NCI-H128 (cell line): ENCODE data around the gene PIEZO1.

Source experiments
- DNase-seq: peaks from one replicate; lab custom pipeline; 2025; ENCODE audit not compliant: unreplicated experiment; lab: John Stamatoyannopoulos, UW

PIEZO1 gene

GRCh38 chr16:88768071-88768783, 16.8 kb downstream of the PIEZO1 start:
- DNase-seq = no peak

- no peak for DNase-seq
Measured at GRCh38 chr16:88767546-88768070, 17.4 kb downstream of the PIEZO1 start.

DNA sequence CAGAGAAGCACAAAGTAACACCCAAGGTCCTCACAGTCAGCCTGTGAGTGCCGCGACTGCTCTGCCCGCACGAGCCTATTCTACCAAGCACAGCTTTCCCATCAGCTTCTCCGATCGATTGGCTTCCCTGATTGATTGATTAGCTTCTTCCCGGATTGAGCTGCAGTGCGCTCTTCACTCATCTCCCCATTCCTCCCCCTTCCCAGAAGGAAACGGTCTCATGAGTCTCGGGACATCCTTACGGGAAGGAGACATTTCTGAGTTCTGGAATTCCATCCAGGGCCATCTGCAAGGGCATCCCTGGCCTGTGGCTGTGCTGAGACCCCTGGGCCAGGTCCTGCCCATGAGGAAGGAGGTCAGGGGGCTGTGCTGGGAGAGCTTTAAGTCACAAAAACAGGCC, 18.0 kb downstream of the PIEZO1 start:
- no peak for DNase-seq

- DNase-seq = no peak
Measured at GRCh38 chr16:88764913-88765349, 20.1 kb downstream of the PIEZO1 start.

DNA sequence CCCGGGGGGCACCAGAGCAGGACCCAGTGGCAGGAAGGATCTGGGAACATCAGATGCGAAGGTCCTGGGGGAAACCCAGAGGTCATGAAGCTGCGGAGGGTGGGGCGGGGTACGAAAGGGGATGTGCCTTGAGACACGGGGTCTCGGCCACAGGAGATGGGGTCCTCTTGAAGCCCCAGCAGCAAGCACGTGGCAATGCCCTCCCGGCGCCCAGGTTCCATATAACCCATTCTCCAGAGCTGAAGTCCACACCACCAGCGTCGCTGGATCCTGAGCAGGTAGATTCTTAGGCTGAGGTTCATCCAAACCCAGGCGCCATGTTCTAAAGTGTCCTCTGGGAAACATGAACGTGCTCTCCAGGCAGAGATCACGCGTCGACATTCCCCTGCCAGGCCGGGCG, 20.9 kb downstream of the PIEZO1 start:
- DNase-seq = no peak

GRCh38 chr16:88763502-88764053, 21.4 kb downstream of the PIEZO1 start:
- DNase-seq = no peak

GRCh38 chr16:88762941-88763340, 22.1 kb downstream of the PIEZO1 start:
- DNase-seq = no peak

DNA sequence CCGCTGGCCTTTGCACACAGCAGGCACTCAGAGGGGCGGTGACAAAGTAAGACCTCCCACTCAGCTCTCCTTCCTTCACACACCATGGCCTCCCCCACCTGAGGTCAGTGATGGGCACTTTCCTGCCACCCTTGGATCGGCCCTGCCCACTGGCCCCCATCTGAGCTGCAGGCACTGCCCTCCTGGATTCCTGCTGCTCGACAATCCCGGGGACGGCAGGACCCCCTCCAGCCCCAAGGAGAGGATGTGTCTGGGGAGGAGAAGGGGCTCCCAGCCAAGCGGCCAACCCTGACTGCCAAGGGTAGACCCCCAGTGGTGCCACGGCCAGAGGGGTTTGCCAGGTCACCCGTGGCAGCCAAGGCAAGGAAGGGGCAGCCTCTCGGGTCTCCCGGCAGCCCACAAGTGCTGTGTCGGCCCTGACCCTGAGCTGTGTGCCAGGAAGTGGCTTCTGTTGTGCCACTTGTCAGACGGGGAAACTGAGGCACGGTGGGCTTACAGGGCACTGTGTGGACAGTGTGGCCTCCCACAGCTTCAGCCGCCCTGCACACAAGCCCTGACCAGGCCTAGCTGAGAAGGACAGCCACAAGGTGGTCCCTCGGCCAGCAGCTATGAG, 22.7 kb downstream of the PIEZO1 start:
- DNase-seq = no peak

GRCh38 chr16:88761830-88762229, 23.2 kb downstream of the PIEZO1 start:
- no peak for DNase-seq

GRCh38 chr16:88761143-88761534, 23.9 kb downstream of the PIEZO1 start:
- DNase-seq = no peak

- DNase-seq = no peak
Measured at GRCh38 chr16:88760424-88761142, 24.4 kb downstream of the PIEZO1 start.

DNA sequence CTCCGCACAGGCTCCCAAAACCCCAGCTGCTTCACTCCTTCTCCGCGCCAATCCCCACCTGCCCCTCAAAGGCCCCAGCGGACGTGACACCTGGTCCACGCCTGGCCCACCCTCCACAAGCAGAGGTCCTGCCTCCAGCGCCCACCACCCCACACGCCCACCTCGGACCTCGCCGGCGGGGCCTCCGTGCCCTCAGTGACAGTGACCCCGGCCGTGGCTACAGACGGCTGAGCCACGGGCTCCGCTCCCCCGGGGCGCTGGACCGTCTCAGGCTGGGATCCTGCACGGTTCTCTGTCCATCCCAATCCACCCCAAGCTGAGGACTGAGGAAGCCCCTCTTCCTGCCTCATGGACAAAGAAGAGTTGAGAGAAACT, 25.1 kb downstream of the PIEZO1 start:
- no peak for DNase-seq

- no peak for DNase-seq
Measured at GRCh38 chr16:88759245-88759975, 25.6 kb downstream of the PIEZO1 start.

DNA sequence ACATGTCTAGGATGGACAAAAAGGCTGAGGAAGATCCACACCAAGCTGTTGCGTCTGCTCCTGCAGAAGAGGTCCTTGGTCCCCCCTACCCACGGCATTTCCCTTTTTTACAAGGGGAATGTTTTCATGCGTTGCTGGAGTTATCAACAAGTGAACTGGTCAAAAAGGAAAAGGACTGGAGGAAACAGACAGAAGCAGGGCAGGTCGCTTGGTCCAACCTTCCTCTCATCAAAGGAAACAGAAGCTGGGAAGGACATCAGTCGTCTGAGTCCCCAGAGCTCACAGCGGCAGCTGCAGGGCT, 26.1 kb downstream of the PIEZO1 start:
- no peak for DNase-seq

DNA sequence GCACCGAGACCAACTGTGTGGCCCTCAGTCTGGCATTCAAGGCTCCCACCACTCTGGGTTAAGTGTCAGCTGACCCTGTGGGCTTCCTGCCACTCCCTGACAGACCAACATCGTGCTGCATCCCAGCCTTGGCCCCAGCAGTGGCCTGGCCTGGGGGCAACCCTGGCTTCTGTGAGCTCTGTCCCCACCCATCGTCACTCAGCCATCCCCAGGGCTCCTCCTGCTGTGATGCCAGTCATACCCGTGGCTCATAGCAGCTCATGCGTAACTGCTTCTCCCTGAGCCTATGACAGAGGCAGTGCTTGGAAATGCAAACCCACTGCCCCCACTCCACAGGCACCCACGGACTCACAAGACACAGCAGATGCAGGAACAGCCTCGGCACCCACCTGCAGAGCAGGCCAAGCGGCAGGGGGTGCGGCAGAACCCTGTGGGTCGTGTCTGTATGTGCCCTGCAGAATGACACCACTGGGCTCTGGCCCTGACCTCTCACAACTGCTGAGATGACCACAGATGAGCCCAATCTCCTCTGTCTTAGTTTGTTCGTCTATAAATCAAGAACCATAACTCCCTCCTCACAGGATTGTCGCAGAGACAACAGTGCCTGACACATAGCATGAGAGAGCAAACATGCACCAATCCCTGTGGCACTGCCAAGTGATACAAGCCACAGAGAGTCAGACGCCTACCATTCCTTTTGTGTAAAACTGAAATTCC, 26.6 kb downstream of the PIEZO1 start:
- DNase-seq = no peak

GRCh38 chr16:88755745-88756443, 29.1 kb downstream of the PIEZO1 start:
- DNase-seq = no peak

- no peak for DNase-seq
Measured at GRCh38 chr16:88754912-88755744, 29.9 kb downstream of the PIEZO1 start.

DNA sequence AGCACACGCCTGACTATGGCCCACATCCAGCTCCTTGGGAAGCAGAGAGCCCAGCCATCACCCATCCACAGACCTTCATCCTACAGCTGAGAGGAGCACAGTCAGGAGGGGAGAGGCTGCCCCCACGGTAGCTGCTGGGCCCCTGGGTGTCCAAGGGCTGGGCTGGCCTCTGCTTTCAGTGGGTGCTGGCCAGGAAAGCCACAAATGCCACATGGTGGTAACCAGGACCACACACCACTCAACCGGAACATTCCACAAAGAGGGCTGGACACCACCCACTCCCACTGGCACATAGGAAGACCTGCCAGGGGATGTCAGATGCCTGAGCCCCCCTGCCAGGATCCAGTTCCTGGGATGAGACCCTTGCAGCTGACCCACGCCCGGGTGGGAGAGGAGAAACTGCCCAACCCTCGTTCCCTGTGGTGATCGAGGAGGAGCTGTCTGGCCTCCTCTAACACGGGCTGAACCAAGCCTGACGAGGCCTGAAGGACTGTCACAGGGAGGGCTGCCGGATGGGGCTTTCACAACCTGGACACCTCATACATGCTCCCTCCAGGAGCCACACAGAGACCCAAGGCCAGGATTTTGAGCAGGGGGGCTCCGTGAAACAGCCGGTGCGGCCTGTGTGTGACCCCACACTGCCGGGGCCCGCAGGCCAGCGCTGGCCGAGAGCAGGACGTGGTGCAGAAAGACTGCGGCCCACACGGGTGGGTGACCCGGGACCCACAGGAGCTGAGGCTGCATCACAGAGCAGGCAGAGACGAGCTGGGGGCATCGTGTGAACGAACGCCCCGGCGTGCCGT, 30.7 kb downstream of the PIEZO1 start:
- DNase-seq = no peak
